GM12865 (cell line): ENCODE results near the gene UNC5A.

Experiments used
- DNase-seq: peaks from one replicate; pipeline ENCODE4 v3.0.0; 2010; ENCODE audit warnings: low read depth
- H3K4me3 ChIP-seq: 2 replicates; pipeline ENCODE4 v1.5.1; 2011; ENCODE audit warnings: mild to moderate bottlenecking, low read depth, low read length, control low read depth
- TF ChIP-seq, protein P1 (sequence below): IDR thresholded peaks from 2 replicates; pipeline ENCODE4 v1.5.1; 2011; ENCODE audit warnings: low read length, control low read depth, low read depth, inconsistent platforms; ENCODE audit not compliant: insufficient read depth; ENCODE audit errors: missing control alignments

Gene UNC5A

GRCh38 chr5:176825234-176825633 lies 14.9 kb downstream of the UNC5A start:
- no peak for DNase-seq
- no peak overlapping the region for H3K4me3 ChIP-seq
- TF ChIP-seq, protein P1, sequence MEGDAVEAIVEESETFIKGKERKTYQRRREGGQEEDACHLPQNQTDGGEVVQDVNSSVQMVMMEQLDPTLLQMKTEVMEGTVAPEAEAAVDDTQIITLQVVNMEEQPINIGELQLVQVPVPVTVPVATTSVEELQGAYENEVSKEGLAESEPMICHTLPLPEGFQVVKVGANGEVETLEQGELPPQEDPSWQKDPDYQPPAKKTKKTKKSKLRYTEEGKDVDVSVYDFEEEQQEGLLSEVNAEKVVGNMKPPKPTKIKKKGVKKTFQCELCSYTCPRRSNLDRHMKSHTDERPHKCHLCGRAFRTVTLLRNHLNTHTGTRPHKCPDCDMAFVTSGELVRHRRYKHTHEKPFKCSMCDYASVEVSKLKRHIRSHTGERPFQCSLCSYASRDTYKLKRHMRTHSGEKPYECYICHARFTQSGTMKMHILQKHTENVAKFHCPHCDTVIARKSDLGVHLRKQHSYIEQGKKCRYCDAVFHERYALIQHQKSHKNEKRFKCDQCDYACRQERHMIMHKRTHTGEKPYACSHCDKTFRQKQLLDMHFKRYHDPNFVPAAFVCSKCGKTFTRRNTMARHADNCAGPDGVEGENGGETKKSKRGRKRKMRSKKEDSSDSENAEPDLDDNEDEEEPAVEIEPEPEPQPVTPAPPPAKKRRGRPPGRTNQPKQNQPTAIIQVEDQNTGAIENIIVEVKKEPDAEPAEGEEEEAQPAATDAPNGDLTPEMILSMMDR: no peak

DNA sequence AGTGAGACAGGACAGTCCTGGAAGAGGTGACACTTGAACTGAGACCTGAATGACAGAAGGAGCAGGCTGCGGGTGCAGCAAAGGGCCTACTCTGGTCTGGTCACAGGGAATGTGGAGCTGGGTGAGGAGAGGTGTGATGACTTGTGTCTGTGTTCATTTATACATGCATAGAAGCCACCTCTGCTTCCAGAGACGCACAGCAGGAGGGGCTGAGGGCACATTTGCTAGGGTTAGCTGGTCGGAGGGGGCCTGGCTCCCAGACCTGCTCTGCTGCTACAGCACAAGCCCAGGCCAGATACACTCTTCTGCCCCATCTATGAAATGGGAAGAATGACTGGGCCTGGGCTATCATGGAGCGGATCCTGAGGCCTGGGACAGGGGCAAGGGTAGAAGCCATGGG lies 15.6 kb downstream of the UNC5A start:
- H3K4me3 ChIP-seq: no peak overlapping the region
- TF ChIP-seq, protein P1: no peak
- DNase-seq: no peak

GRCh38 chr5:176827736-176828414 lies 17.5 kb downstream of the UNC5A start:
- TF ChIP-seq, protein P1: no peak
- no peak overlapping the region for H3K4me3 ChIP-seq
- DNase-seq: no peak

- no peak for DNase-seq
- no peak overlapping the region for H3K4me3 ChIP-seq
- TF ChIP-seq, protein P1: no peak
These were observed 19.0 kb downstream of the UNC5A start for GRCh38 chr5:176829320-176829719.

- no peak overlapping the region for H3K4me3 ChIP-seq
- no peak for DNase-seq
- TF ChIP-seq, protein P1: no peak
These were observed 20.1 kb downstream of the UNC5A start for GRCh38 chr5:176830422-176830994.

DNA sequence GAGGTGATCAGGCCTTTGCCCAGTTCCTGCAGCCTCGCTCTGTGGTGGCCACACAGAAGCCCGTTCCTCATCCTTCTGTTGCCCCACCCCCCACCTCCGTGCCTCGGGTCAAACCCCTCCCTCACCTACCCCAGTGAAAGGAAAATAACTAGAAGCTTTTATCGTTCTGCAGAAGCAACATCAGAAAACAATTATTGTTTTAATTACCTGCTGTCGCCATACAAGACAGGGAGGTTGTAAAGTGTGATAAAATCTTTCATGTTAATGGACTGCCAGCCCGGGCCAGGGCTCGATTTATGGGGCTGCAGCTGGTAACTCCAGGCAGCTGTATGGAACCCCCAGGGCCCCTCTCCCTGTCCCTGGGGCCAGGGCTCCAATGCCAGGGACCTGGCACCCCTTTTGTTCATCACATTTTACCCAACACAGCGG lies 20.6 kb downstream of the UNC5A start:
- DNase-seq: no peak
- TF ChIP-seq, protein P1: no peak
- H3K4me3 ChIP-seq: no peak overlapping the region

DNA sequence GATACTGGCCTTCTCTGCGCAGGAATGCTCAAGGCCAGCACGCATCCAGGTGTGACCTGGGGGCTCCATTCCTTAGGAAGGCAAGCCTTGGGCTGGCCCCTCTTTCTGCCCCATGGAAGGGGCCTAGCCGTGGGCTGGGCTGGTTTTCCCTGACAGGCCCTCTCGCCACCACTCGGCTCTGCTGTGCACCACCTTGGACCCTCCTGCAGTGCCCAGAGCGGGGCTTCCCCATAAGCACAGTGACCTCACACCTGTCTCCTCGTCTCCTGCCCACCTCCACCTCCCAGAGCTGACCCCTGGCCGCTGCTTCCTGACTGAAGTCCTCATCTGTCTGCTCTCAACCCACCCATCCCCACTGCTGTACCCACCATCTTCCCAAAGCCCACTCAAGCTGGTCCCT lies 21.1 kb downstream of the UNC5A start:
- TF ChIP-seq, protein P1: no peak
- H3K4me3 ChIP-seq: no peak overlapping the region
- no peak for DNase-seq
